Parathyroid adenoma (tissue), 2 donors: ENCODE results near the gene GRK3.

Experiments used
- H2AFZ ChIP-seq: fragments of 300-600 bp; sonication (generic); one replicate; pipeline ENCODE4 v1.7.0; 2017; ENCODE audit warnings: antibody characterized with exemption, mild to moderate bottlenecking
- H3K27ac ChIP-seq: fragments of 300-600 bp; sonication (generic); one replicate; pipeline ENCODE4 v1.7.0; 2017
- H3K27me3 ChIP-seq: fragments of 300-600 bp; sonication (generic); one replicate; pipeline ENCODE4 v1.7.0; 2017; ENCODE audit warnings: low read length; ENCODE audit not compliant: control insufficient read depth, insufficient read depth
- H3K36me3 ChIP-seq: fragments of 300-600 bp; sonication (generic); one replicate; pipeline ENCODE4 v1.7.0; 2017; ENCODE audit warnings: low read length; ENCODE audit not compliant: control insufficient read depth, insufficient read depth
- H3K4me1 ChIP-seq: fragments of 300-600 bp; sonication (generic); one replicate; pipeline ENCODE4 v1.7.0; 2017; ENCODE audit warnings: control low read depth
- H3K4me2 ChIP-seq: fragments of 300-600 bp; sonication (generic); one replicate; pipeline ENCODE4 v1.7.0; 2017; ENCODE audit warnings: low read length
- H3K4me3 ChIP-seq: fragments of 300-600 bp; sonication (generic); one replicate; pipeline ENCODE4 v1.7.0; 2017; ENCODE audit warnings: low read depth, low read length
- H3K79me2 ChIP-seq: fragments of 300-600 bp; sonication (generic); one replicate; pipeline ENCODE4 v1.7.0; 2017; ENCODE audit warnings: control low read depth
- H3K9ac ChIP-seq: fragments of 300-600 bp; sonication (generic); one replicate; pipeline ENCODE4 v1.7.0; 2017; ENCODE audit warnings: mild to moderate bottlenecking
- H3K9me3 ChIP-seq: fragments of 300-600 bp; sonication (generic); one replicate; pipeline ENCODE4 v1.7.0; 2017; ENCODE audit warnings: low read length; ENCODE audit not compliant: control insufficient read depth
- TF ChIP-seq, protein P1 (sequence below): fragments of 300-600 bp; sonication (generic); IDR thresholded peaks from one replicate; pipeline ENCODE4 v1.7.0; 2017; ENCODE audit warnings: antibody characterized with exemption, mild to moderate bottlenecking
- donor health status: primary hyperparathyroidism.

The GRK3 gene

GRCh38 chr22:25753252-25753651 is 188.8 kb downstream of the GRK3 start:
- Histone ChIP-seq H2AFZ (no peak overlapping the region), H3K9me3 (no peaks in the 10 kb centered on the region), H3K36me3 (no peaks in the 10 kb centered on the region), H3K79me2 (no peaks in the 10 kb centered on the region), H3K4me1 (no peaks in the 10 kb centered on the region), H3K27me3 (no peaks in the 10 kb centered on the region), H3K9ac (no peak overlapping the region), H3K4me2 (no peak overlapping the region), H3K4me3 (no peak overlapping the region), H3K27ac (no peak overlapping the region)
- TF ChIP-seq, protein P1, sequence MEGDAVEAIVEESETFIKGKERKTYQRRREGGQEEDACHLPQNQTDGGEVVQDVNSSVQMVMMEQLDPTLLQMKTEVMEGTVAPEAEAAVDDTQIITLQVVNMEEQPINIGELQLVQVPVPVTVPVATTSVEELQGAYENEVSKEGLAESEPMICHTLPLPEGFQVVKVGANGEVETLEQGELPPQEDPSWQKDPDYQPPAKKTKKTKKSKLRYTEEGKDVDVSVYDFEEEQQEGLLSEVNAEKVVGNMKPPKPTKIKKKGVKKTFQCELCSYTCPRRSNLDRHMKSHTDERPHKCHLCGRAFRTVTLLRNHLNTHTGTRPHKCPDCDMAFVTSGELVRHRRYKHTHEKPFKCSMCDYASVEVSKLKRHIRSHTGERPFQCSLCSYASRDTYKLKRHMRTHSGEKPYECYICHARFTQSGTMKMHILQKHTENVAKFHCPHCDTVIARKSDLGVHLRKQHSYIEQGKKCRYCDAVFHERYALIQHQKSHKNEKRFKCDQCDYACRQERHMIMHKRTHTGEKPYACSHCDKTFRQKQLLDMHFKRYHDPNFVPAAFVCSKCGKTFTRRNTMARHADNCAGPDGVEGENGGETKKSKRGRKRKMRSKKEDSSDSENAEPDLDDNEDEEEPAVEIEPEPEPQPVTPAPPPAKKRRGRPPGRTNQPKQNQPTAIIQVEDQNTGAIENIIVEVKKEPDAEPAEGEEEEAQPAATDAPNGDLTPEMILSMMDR: no peak

DNA sequence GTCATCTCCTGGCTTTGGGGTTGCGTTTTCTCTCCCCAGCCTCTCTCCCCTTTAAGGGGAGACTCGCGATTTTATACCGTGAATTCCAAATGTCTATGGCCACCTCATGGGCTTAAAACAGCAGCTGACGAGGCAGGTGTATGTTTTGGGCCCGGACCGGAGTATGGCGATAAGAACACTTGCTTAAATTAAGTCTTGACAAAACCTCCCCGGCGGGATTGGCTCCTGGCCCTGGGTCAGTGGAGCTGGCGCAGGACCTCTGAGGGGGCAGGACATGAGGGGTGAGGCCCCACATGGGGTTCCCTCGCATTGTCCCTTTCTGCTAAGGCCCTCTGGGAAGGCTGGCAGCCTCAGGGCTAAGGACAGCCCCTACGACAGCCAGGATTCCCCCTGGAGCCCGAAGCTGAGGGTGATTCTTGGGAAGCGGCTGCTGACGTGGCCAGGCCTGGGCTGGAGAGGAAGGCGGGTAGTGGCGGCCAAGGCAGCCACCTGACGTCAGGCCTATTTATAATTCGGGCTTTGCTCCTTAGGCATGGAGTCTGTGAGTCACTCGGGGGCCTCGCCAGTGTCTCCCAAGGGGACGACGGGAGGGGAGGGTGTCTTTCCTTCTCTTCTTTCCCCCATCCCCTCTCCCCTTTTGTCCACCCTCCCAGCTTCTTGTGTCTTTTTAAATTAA is 190.2 kb downstream of the GRK3 start:
- no peaks in the 10 kb centered on the region for H3K4me1 ChIP-seq
- no peak overlapping the region for H3K9ac ChIP-seq
- H3K79me2 ChIP-seq: no peaks in the 10 kb centered on the region
- no peak overlapping the region for H3K4me2 ChIP-seq
- H3K9me3 ChIP-seq: no peaks in the 10 kb centered on the region
- H3K27me3 ChIP-seq: no peaks in the 10 kb centered on the region
- H3K4me3 ChIP-seq: no peak overlapping the region
- H2AFZ ChIP-seq: no peak overlapping the region
- TF ChIP-seq, protein P1: no peak
- H3K36me3 ChIP-seq: no peaks in the 10 kb centered on the region
- H3K27ac ChIP-seq: no peak overlapping the region

GRCh38 chr22:25757686-25758085 is 193.2 kb downstream of the GRK3 start:
- TF ChIP-seq, protein P1: no peak
- Histone ChIP-seq H3K9ac (no peak overlapping the region), H3K36me3 (no peaks in the 10 kb centered on the region), H2AFZ (no peak overlapping the region), H3K27me3 (no peaks in the 10 kb centered on the region), H3K4me3 (no peak overlapping the region), H3K4me1 (no peaks in the 10 kb centered on the region), H3K4me2 (no peak overlapping the region), H3K79me2 (no peaks in the 10 kb centered on the region), H3K9me3 (no peaks in the 10 kb centered on the region), H3K27ac (no peak overlapping the region)

DNA sequence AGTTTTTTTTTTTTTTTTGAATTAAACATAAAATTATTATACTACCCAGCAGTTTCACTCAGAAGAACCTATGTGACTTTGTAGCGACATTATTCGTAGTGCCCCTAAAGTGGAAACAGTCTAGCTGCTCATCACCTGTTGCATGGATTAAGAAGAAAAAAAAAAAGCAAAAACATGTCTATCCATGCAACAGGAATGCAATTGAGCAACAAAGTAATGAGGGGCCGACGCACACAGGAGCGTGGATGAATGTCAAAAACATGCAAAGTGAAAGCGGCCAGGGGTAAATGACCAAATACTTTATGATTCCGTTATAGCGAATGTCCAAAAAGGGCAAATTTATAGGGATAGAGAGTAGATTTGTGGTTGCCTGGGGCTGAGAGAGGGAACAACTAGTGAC is 193.8 kb downstream of the GRK3 start:
- Histone ChIP-seq H2AFZ (no peak overlapping the region), H3K27me3 (no peaks in the 10 kb centered on the region), H3K4me1 (no peaks in the 10 kb centered on the region), H3K27ac (no peak overlapping the region), H3K36me3 (no peaks in the 10 kb centered on the region), H3K79me2 (no peaks in the 10 kb centered on the region), H3K4me2 (no peak overlapping the region), H3K9ac (no peak overlapping the region), H3K9me3 (no peaks in the 10 kb centered on the region), H3K4me3 (no peak overlapping the region)
- TF ChIP-seq, protein P1: no peak

DNA sequence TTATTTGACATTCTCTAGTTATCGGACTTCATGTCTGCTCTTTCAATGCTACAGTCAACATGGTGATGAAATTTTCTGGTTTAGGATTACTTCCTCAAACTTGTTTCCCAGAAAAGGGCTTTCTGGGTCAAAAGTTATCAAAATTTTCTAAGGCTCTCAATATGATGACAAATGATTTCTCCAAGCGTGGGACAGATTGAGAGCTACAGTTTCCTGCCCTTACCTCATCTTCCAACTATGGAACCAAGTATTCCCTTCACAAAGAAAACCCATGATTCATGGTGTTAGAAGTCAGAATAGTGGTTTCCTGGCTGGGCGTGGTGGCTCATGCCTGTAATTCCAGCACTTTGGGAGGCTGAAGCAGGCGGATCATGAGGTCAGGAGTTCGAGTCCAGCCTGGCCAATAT is 195.4 kb downstream of the GRK3 start:
- Histone ChIP-seq H3K9ac (no peak overlapping the region), H2AFZ (no peak overlapping the region), H3K36me3 (no peaks in the 10 kb centered on the region), H3K79me2 (no peaks in the 10 kb centered on the region), H3K4me2 (no peak overlapping the region), H3K27me3 (no peaks in the 10 kb centered on the region), H3K27ac (no peak overlapping the region), H3K4me1 (no peaks in the 10 kb centered on the region), H3K4me3 (no peak overlapping the region), H3K9me3 (no peaks in the 10 kb centered on the region)
- TF ChIP-seq, protein P1: no peak
